Upper lobe of left lung (tissue), 6 donors: ENCODE measurements around the gene SIK3. TPM values are rescaled to one million over a fixed set of nuclear protein-coding genes. Genes with fewer than 3 reads are reported as not detected.
A peak's percentile ranks its signal among the peaks of the same experiment; 100 is the strongest.

ENCODE experiments used
- ATAC-seq, 2 donors: fragments of 200-7000 bp; cut with Tn5 transposase; one replicate each; pipeline ENCODE4 v1.9.1; 2022; ENCODE audit warnings: mild to moderate bottlenecking in 2 of 2, moderate library complexity in 2 of 2; ENCODE audit not compliant: low FRiP score in 2 of 2
- DNase-seq, 2 donors: peaks; one replicate each; pipeline ENCODE4 v3.0.0-alpha.2; 2019 to 2020
- H3K27ac ChIP-seq, 4 donors: fragments of 200-600 bp; sonication (generic); one replicate each; pipeline ENCODE4 v1.5.1; 2016 to 2019
- H3K27me3 ChIP-seq, 4 donors: fragments of 200-600 bp; sonication (generic); one replicate each; pipeline ENCODE4 v1.5.1; 2017 to 2019
- H3K36me3 ChIP-seq, 4 donors: fragments of 200-600 bp; sonication (generic); one replicate each; pipeline ENCODE4 v1.5.1; 2016 to 2019
- H3K4me1 ChIP-seq, 4 donors: fragments of 200-600 bp; sonication (generic); one replicate each; pipeline ENCODE4 v1.5.1; 2018 to 2019
- H3K4me3 ChIP-seq, 4 donors: fragments of 200-600 bp; sonication (generic); one replicate each; pipeline ENCODE4 v1.5.1; 2017 to 2019; ENCODE audit warnings: mild to moderate bottlenecking in 2 of 4, moderate library complexity in 1 of 4
- H3K9me3 ChIP-seq, 4 donors: fragments of 200-600 bp; sonication (generic); one replicate each; pipeline ENCODE4 v1.5.1; 2018 to 2019
- CTCF ChIP-seq, 6 experiments: fragments of 450-650 bp in 4 of 6; fragments of 200-600 bp in 2 of 6; sonication (generic) in 2 of 6; IDR thresholded peaks; one replicate each; pipeline ENCODE4 v1.5.1; 2016 to 2019; ENCODE audit warnings: antibody characterized with exemption in 6 of 6
- EP300 ChIP-seq, 4 donors: sonication (generic); formaldehyde crosslinking; IDR thresholded peaks; one replicate each; pipeline ENCODE4 v1.5.1; 2017; ENCODE audit warnings: antibody characterized with exemption in 4 of 4, control low read depth in 2 of 4
- POLR2A ChIP-seq, 4 donors: fragments of 450-650 bp; IDR thresholded peaks; one replicate each; pipeline ENCODE4 v1.5.1; 2016 to 2017; ENCODE audit warnings: antibody characterized with exemption in 4 of 4, mild to moderate bottlenecking in 2 of 4
- POLR2AphosphoS5 ChIP-seq, 2 donors: sonication (generic); formaldehyde crosslinking; IDR thresholded peaks; one replicate each; pipeline ENCODE4 v1.5.1; 2017; ENCODE audit warnings: antibody characterized with exemption in 2 of 2
- WGBS, 2 donors: methylation state at CpG; one replicate each; pipeline ENCODE4 v1.1.5; 2017 to 2018; 5-methylcytosine and 5-hydroxymethylcytosine counted together
- total RNA-seq, 6 donors: library from RNA; depleted of rRNA in 4 of 6; stranded (reverse); fragments of >200 nt in 4 of 6; gene quantifications; one replicate each; pipeline versions ENCODE4 v1.1.0 to v1.2.1, GENCODE V29; 2016 to 2021
- donor health status: DM: no; HTN: no; CAD: no; lungs with moderate emphysema.
- donor health status: DM: no; HTN: yes; CAD: no; lungs with severe emphysema.

Gene SIK3
- total RNA-seq, 6 donors from 2014 or later: 26.9 to 115 (median 43.7) TPM

- Histone ChIP-seq H3K9me3 (no peaks in the 10 kb centered on the region), H3K27me3 (no peaks in the 10 kb centered on the region), H3K27ac (no peak overlapping the region), H3K4me1 (peaks cover 13 to 35% (median 27%) of the 10 kb centered on the region in 4 donors), H3K4me3 (no peak overlapping the region), H3K36me3 (peaks cover 14 to 52% (median 39%) of the 10 kb centered on the region in 4 donors)
- no peak for TF ChIP-seq CTCF (IDR thresholded peaks at IDR 0.05)
- no peak for TF ChIP-seq EP300 (IDR thresholded peaks at IDR 0.05)
- no peak for TF ChIP-seq POLR2A (IDR thresholded peaks at IDR 0.05)
- TF ChIP-seq POLR2AphosphoS5 (IDR thresholded peaks at IDR 0.05): no peak
- no peak for DNase-seq
- ATAC-seq: no peak
- 82 to 84% methylated on average over 6 of the region's 6 CpGs for WGBS, 2 donors
Measured at GRCh38 chr11:116849486-116849885, 248.7 kb downstream of the SIK3 start.

GRCh38 chr11:116849060-116849459 lies 249.2 kb downstream of the SIK3 start:
- H3K9me3 ChIP-seq: no peaks in the 10 kb centered on the region
- WGBS, 2 donors: 94 to 100% methylated on average over 8 to 9 of the region's 12 CpGs
- ATAC-seq (no peak), DNase-seq (no peak)
- no peak overlapping the region for H3K27ac ChIP-seq
- peaks cover 13 to 31% (median 25%) of the 10 kb centered on the region in 4 donors for H3K4me1 ChIP-seq
- H3K4me3 ChIP-seq: no peak overlapping the region
- TF ChIP-seq EP300 (IDR thresholded peaks at IDR 0.05) (no peak), POLR2A (IDR thresholded peaks at IDR 0.05) (no peak), POLR2AphosphoS5 (IDR thresholded peaks at IDR 0.05) (no peak), CTCF (IDR thresholded peaks at IDR 0.05) (no peak)
- no peaks in the 10 kb centered on the region for H3K27me3 ChIP-seq
- peaks cover 15 to 53% (median 39%) of the 10 kb centered on the region in 4 donors for H3K36me3 ChIP-seq

GRCh38 chr11:116847612-116848011 lies 250.6 kb downstream of the SIK3 start:
- H3K36me3 ChIP-seq: peaks cover 18 to 65% (median 45%) of the 10 kb centered on the region in 4 donors
- ATAC-seq (no peak), DNase-seq (no peak)
- TF ChIP-seq EP300 (IDR thresholded peaks at IDR 0.05) (no peak), CTCF (IDR thresholded peaks at IDR 0.05) (no peak), POLR2AphosphoS5 (IDR thresholded peaks at IDR 0.05) (no peak), POLR2A (IDR thresholded peaks at IDR 0.05) (no peak)
- H3K4me3 ChIP-seq: no peak overlapping the region
- H3K27ac ChIP-seq: no peak overlapping the region
- no peaks in the 10 kb centered on the region for H3K9me3 ChIP-seq
- 84 to 93% methylated on average over 2 to 4 of the region's 4 CpGs for WGBS, 2 donors
- H3K27me3 ChIP-seq: no peaks in the 10 kb centered on the region
- H3K4me1 ChIP-seq: peaks cover 11 to 23% (median 13%) of the 10 kb centered on the region in 4 donors

GRCh38 chr11:116844722-116845121 lies 253.5 kb downstream of the SIK3 start:
- Histone ChIP-seq H3K9me3 (no peaks in the 10 kb centered on the region), H3K27ac (no peak overlapping the region), H3K27me3 (no peaks in the 10 kb centered on the region), H3K4me1 (peaks cover 0 to 6% (median 0%) of the 10 kb centered on the region in 4 donors), H3K4me3 (no peak overlapping the region), H3K36me3 (peaks cover 18 to 65% (median 45%) of the 10 kb centered on the region in 4 donors)
- ATAC-seq: no peak
- TF ChIP-seq POLR2AphosphoS5 (IDR thresholded peaks at IDR 0.05) (no peak), EP300 (IDR thresholded peaks at IDR 0.05) (no peak), POLR2A (IDR thresholded peaks at IDR 0.05) (no peak), CTCF (IDR thresholded peaks at IDR 0.05) (no peak)
- 93 to 96% methylated on average over 4 of the region's 4 CpGs for WGBS, 2 donors
- DNase-seq: no peak

GRCh38 chr11:116843661-116844060 lies 254.6 kb downstream of the SIK3 start:
- WGBS, 2 donors: 92% methylated on average over 9 of the region's 9 CpGs
- no peak for ATAC-seq
- peak overlapping the region in 3 of 4 donors; percentile 26 to 35 (median 27) for H3K27ac ChIP-seq

More at GRCh38 chr11:116843661-116844060, 254.6 kb downstream of the SIK3 start:
- Histone ChIP-seq H3K4me3 (no peak overlapping the region), H3K36me3 (peaks cover 11 to 55% (median 41%) of the 10 kb centered on the region in 4 donors), H3K27me3 (no peaks in the 10 kb centered on the region), H3K4me1 (peaks cover 0 to 6% (median 0%) of the 10 kb centered on the region in 4 donors), H3K9me3 (no peaks in the 10 kb centered on the region)
- TF ChIP-seq POLR2AphosphoS5 (IDR thresholded peaks at IDR 0.05) (no peak), POLR2A (IDR thresholded peaks at IDR 0.05) (no peak), CTCF (IDR thresholded peaks at IDR 0.05) (no peak), EP300 (IDR thresholded peaks at IDR 0.05) (no peak)
- no peak for DNase-seq
